HG02973 (cell line): ENCODE measurements around the gene ADTRP.
"Not testable (repeated sequence)": the region's sequence is repeated elsewhere in the genome, so short reads cannot be mapped to it uniquely, and the experiment has no call there.

ENCODE experiments used
- ATAC-seq: cut with Tn5 transposase; IDR thresholded peaks from one replicate; pipeline ENCODE4 v1.9.1; 2021; ENCODE audit warnings: moderate library complexity; ENCODE audit not compliant: unreplicated experiment

Gene ADTRP

DNA sequence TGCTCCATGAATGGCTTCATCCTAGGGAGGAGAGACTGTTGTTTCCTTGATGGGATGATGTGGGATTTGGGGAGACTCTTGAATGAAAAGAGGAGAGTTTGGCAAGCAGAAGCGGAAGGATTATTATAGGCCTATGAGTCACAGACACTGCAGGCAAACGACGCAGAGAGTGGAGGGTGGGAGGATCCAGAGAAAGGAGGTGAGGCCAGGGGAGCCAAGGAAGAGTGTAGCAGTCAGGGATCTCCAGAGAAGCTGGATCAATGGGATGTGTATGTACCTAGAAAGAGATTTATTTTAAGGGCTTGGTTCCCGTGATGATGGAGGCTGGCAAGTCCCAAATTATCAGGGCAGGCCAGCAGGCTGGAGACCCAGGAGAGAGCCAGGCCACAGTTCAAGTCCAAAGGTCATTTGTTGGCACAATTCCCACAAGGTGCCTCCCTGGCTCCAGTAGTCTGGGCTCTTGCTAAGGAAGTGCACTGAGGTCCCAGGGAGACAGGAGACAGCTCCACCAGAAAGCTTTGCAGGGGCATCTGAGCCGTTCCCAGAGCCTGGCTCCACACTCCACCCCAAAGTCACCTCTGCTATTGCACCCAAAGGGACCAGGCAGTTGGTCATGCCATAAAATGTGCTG lies 76.0 kb downstream of the ADTRP start:
- ATAC-seq, result no peak

DNA sequence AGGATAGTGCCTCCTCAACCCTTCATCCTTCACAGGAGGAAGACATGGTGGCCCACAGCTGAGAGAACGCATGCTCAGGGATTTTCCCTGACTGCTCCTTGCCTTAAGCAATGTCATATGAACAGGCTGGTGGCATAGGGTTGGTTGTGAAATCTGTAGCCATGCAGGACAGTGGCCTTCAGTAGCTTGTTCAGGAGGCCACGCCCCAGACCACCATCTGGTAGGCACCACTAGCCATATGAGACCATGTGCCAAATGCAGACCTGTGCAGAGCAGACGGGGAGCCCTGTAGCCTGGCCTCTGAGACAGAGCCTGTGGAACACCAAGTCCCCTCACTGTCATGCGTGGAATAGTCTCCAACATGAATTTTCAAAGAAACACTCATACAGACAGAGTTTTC lies 76.5 kb downstream of the ADTRP start:
- no peak for ATAC-seq

DNA sequence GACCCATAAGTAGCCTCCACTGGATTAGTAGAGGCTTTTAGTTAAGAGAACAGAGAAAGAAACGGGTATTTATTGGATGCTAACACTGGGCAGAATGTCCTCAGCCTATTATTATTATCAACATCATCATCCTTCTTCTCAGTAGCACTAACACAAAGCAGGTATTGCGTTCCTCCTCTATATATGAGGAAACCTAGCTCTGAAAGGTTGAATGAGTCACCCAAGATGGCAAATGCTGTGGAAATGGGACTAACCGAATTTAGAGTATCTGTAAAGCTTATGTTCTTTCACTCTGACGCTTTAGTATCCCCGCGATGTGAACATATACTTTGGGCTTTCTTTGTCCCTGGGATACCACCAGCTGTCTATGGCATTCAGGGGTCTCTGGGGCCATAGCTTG lies 77.0 kb downstream of the ADTRP start:
- no peak for ATAC-seq

DNA sequence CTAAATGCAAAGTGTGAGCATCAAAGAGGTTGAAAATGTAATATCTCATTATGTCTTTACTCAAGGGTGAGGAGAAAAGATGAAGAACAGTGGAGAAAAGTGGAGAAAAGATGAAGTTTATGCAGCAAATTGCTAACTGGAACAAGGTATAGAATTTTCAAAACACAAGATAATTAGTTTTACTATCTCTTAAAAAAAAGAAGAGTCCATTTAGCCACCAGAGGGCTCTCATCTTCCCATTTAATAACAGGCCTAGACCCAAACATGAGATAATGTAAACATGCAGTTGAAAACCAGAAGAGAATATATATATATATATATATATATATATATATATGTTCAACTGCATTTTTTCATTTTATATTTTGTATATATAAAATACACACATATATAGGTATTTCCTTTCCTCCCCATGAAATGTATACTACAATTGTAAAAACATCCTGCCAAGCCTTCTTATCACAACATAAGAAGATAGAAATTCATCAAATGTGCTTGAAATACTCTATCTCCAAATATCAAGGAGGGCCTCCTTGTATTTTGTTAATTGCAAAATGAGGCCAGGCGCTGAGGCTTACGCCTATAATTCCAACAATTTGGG lies 78.4 kb downstream of the ADTRP start:
- ATAC-seq, result no peak

DNA sequence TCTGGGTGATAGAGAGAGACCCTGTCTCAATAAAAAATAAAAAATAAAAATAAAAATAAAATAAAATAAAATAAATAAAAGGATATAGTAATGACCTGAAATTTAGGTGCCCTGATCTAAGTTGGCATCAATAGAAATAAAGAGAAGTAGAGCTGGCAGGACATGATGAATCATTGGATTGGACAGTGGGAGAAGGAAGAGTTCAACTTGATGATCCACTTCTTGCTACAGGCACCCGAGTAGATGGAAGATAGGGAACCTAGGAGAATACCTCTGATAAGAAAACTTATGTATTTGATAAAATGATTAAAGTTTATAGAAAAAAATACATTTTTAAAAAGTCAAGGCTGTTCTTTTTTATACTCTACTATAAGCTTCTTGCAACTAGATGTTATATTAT lies 79.0 kb downstream of the ADTRP start:
- no peak for ATAC-seq

DNA sequence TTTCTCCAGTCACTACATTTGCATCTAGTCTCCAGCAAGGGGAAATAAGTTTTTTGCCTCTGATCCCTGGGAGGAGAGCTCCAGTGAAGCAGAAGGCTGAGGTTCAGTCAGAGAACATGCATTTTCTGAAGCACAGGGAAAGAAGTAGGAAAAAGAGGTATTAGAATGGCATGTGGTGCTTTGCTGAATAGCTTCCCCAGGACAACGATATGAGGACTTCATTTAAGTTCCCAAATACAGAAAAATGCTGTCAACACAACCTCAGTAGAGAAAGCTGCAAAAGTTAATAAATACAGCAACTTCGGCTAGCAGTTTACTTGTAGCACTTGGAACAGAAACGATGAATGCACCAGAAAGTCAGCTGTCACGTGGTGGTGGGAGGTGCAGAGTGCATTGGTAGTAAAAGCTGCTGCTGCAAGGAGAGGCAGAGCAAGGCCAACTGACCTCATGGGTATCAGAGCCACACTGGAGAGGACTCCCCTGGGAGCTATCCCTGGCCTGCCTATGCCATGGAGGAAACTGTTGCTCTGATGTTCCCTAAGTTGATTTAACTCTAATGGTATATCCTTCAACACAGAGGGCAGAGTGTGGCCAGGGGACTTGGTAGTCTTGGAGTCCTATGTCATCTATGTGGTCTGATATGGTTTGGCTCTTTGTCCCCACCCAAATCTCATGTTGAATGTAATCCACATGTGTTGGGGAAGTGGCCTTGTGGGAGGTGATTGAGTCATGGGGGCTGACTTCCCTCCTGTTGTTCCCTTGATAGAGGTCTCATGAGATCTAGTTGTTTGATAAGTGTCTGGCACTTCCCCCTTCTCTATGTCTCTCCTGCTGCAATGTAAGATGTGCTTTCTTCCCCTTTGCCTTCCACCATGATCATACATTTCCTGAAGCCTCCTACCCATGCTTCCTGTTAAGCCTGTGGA lies 85.9 kb downstream of the ADTRP start:
- no peak for ATAC-seq

DNA sequence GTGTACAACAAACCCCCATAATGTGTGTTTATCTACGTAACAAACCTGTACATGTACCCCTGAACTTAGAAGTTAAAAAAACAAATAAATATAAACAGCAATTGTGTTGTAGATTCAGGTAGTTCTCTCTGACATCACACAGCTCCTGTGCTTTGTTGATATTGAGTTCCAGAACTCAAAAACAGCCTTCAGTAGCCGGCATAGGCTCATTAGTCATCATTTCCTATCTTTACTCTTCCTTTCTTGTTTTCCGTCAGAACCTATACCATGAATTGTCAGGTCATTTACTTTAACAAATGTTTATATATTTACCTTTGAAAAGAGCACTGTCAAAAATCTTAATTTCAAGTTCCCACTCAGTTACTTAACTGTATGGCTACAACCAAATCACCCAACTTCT lies 88.8 kb downstream of the ADTRP start:
- no peak for ATAC-seq

DNA sequence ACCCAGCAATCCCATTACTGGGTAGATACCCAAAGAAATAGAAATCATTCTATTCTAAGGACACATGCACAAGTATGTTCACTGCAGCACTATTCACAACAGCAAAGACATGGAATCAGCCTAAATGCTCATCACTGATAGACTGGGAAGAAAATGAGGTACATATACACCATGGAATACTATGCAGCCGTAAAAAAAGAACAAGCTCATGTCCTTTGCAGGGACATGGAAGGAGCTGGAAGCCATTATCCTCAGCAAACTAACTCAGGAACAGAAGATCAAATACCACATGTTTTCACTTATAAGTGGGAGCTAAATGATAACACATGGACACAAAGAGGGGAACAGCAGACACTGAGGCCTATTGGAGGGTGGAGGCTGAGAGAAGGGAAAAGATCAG lies 89.2 kb downstream of the ADTRP start:
- ATAC-seq, result not testable (repeated sequence)

DNA sequence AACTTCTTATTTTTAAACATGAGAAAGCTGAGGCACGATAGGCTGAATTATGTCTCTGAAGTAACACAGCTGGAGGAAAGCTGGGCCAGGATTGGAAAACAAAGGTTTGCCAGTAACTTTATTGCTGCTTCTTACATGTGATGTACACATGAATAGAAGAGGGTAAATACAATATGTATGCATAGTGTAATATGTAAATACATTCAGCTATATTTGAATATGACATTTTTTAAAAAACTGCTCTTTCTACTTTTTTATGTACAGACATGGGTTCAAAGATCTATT lies 90.2 kb downstream of the ADTRP start:
- no peak for ATAC-seq

DNA sequence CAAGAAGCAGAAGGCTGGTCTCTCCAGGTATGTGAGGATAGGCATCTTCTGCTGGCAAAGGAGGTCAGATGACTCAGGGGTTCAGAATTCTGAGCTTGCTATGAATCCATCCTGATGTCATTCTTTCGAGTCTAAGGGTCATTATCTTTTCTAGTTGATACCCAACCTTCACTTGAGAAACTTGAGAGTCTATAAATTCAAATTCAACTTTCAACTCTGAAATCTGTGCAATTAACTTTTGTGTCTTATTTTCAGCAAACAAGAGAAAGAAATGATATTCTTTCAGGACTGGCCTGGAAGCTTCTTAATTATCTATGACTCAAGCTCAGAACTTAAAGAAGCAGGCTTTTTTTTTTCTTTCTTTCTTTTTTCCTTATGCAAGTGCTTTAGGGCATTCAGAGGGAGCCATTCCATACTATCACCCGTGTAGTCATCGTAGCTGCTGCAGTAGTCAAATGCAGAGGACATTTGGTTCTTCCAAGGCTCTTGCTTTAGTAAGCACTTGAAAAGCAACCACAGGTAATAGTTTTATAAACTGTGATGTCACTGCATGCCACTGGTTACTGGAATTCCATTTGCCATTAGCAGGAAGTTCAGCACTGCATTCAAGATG lies 93.0 kb downstream of the ADTRP start:
- ATAC-seq, result no peak

DNA sequence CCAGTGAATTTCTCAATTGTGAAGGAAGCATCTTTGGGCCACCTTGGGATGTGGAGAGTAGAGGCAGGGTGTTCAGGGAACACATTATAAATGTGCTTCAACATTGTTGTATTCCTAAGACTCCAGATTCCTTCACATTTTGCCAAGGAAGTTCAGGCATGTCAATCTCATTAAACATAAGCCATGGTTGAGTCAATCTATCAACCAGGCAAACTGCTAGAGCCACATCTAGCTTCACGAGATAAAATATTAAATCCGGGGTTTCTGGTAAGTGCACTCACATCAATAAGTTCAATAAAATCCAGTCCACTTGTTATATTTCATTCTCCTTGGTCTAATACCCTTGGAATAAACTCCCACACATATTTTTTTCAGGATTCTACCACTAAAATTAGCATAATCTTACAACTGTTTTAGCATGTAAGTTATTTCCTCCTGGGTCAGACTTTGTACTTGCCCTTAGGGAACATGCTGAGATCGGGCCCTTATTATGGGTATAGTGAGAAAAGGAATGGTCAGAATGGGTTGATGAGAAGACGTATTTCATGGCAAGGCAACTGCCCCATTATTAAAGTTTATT lies 93.6 kb downstream of the ADTRP start:
- no peak for ATAC-seq

DNA sequence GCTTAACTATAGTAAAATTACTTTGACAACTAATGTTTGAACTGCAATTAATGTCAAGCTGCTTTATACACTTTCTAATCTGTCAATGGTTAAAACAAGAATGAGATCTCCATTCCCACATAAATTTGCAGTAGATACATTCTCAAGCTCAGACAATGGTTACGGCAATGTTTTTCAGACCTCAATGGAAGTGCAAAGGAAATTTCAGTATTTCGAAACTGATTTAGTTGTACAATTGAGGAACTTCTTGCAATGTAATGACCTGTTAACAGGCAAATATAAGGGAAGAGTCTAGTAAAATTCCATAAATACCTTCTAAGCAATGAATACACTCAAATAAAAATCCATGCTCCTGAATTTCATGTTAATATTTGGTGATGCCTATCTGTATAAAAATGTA lies 94.7 kb downstream of the ADTRP start:
- ATAC-seq, result no peak

DNA sequence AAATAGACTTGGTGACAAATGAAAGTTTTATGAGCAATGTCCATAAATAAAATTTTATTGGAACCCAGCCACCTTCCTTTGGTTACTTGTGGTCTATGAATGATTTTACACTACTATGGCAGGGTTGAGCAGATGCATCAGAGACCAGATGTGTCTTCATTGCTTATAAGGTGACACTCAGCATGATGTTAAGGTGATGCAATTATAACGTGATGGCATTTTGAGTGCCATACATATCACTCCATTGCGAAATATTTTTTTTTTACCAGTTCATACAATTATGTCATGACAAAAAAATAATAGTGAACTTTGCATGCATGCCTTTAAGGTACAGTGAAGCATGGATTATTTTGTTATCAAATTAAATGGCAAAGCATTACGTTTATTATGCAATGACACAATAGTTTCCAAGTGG lies 96.0 kb downstream of the ADTRP start:
- ATAC-seq, result no peak

DNA sequence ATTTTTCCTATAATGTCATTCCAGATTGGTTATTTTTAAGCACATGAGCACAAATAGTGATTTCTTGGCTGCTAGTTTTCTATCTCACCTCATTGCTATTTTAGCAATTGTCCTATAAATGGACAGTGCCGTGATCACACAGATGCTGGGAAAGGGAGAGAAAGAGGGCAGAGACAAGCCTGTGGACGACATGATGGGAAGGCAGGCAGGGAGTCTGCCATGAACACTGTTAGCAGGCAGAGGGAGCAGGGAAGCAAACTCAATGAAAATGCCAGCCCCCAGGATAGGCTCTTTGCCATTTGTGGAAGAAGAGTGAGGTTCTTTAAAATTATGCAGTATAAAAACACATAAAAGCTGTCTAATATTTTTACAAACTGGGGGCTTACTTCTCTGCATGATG lies 96.8 kb downstream of the ADTRP start:
- ATAC-seq, result no peak

DNA sequence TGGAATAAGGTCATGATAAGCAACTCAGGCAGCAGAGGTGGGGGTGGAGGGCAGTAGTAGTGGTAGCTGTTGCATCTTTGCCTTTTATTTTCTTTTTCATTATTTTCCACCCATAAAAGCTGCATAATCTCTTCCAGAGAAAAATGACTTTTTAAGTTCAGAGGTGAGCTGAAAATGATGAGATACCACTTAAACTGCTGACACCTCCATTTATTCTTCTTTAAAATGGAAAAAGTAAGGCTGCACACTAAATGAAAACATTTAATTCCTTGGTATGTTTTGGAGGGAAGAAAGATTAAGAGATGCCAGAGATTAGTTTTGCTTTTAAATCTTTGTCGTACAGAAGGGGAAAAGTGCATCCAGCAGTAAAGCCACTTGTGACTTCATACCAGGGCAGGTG lies 97.2 kb downstream of the ADTRP start:
- ATAC-seq, result no peak

DNA sequence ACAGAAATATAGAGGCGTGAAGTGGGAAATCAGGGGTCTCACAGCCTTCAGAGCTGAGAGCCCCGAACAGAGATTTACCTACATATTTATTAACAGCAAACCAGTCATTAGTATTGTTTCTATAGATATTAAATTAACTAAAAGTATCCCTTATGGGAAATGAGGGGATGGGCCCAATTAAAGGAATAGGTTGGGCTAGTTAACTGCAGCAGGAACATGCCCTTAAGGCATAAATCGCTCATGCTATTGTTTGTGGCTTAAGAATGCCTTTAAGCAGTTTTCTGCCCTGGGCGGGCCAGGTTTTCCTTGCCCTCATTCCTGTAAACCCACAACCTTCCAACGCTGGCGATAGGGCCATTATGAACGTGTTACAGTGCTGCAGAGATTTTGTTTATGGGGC lies 98.1 kb downstream of the ADTRP start:
- not testable (repeated sequence) for ATAC-seq

DNA sequence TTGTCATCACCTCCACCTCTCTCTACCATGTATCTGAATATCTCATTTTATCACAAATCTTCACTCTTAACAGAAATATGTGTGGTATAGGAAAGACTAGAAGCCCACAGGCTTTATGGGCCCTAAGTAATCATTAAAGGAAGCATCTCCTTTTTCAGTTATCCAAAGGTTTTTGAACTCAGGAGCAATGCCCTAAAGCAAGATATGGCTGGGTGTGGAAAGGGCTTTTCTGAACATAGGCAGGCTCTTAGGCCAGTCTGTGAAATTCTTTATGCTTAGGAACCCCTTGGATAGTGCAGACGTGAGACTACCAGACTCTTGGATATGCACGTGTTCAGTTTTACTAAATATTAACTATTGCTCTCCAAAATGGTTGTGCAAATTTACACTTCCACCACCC lies 99.5 kb downstream of the ADTRP start:
- ATAC-seq, result no peak

DNA sequence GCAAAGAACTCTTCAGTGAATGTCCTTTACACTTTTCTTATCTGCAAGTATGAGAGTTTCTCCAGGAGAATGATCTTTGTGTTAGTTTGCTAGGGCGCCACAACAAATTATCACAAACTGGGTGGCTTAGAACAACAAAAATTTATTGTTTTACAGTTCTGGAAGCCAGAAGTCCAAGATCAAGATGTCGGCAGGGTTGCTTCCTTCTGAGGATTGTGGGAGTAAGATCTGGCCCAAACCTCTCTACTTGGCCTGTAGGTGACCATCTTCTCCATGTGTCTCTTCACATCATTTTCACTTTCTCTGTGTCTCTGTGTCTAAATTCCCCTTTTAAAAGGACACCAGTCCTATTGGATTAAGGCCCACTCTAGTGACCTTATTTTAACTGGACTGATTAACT lies 103.0 kb downstream of the ADTRP start:
- ATAC-seq, result no peak

DNA sequence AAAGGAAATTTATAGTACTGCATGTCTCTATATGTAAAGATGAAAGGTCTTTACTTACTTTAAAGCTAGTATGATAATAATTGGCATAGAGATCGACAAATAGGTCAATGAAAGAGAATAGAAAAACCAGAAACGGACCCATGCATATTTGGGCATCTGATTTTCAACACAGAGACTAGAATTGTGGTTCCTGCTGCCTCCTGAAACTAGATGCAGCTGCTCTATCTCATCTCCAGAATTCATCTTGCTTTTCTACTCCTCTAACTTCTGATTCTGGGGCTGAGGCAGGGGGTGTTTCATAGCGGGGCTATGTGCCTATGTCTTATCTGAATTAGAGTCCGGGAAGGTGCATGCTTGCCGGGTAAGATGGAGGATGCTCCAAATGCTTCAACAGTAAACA lies 105.9 kb downstream of the ADTRP start:
- ATAC-seq, result no peak

DNA sequence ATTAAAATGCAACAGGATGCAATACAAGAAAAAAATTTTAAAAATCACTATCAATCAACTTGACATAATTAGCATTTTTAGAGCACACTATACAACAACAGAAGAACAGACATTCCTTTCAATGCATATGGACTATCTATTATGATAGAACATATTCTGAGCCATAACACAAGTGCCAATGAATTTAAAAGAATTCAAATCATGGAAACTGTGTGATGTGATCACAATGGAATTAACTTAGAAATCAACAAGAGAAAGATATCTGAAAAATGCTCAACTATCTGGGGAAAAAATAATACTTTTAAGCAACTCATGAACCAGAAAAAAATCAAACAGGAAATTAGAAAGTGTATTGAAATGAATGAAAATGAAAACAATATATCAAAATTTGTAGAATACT lies 106.3 kb downstream of the ADTRP start:
- ATAC-seq, result no peak

DNA sequence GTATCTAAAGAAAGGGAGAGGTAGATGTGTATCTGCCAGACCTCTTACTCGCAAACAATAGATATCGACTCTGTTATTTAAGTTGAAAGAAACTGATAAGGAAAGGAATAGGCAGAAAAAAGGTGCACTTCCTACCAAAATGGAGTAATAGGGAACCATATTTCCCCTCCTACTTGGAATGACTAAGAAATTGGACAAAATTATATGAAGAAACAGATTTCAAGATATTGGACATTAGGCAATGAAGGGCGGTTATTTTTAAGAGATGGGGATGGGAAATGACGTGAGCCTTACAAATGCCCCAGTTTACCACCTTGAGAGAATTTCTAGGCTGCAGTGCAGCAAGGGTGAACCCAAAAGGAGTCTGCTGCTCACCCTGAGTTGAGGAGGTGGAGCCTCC lies 108.9 kb downstream of the ADTRP start:
- no peak for ATAC-seq

DNA sequence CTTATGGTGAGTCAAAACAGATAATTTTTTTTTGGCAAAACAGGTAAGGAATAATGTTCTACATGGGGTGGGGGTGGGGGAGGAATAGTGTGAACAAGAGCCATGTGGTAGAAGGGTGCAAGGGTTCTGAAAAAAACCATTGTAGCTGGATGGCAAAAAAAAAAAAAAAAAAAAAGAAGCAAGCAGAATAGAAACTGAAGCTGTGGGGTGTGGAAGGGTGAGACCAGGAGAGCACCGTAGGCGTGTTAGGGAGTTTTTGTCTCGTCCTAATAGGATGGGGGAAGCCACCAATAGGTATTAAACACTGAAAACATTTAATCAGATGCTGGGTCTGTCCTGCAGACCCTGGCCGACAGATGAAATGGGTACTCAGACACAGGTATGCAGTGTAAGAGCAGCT lies 110.1 kb downstream of the ADTRP start:
- no peak for ATAC-seq
